Astrocyte (in vitro differentiated cells and primary cell): Measurements from ENCODE around the gene TAF1B. TPM values are rescaled to one million over a fixed set of nuclear protein-coding genes. Genes with fewer than 3 reads are reported as not detected.

Source experiments
- DNase-seq: peaks from one replicate; pipeline ENCODE4 v3.0.0-alpha.2; 2010; ENCODE audit warnings: low read depth
- FAIRE-seq: peaks from 2 replicates; lab custom pipeline; 2011; peaks lifted over from hg19 to GRCh38; lab: Jason Lieb, UNC
- H2AFZ ChIP-seq: 2 replicates; pipeline ENCODE4 v1.6.0; 2012; ENCODE audit warnings: low read depth, low read length, inconsistent platforms
- H3K27ac ChIP-seq: 2 replicates; pipeline ENCODE4 v1.5.1; 2011; ENCODE audit warnings: low read depth, low read length, inconsistent platforms
- H3K27me3 ChIP-seq: 2 replicates; pipeline ENCODE4 v1.6.0; 2011; ENCODE audit warnings: low read length, inconsistent platforms; ENCODE audit not compliant: insufficient read depth
- H3K36me3 ChIP-seq: 2 replicates; pipeline ENCODE4 v1.5.1; 2011; ENCODE audit warnings: low read length, inconsistent platforms; ENCODE audit not compliant: insufficient read depth
- H3K4me1 ChIP-seq: 2 replicates; pipeline ENCODE4 v1.5.1; 2011; ENCODE audit warnings: low read length, inconsistent platforms; ENCODE audit not compliant: insufficient read depth
- H3K4me2 ChIP-seq: 2 replicates; pipeline ENCODE4 v1.6.0; 2012; ENCODE audit warnings: low read length, inconsistent platforms
- H3K4me3 ChIP-seq: 2 replicates; pipeline ENCODE4 v1.5.1; 2011; ENCODE audit warnings: low read depth, mild to moderate bottlenecking, low read length, inconsistent platforms; ENCODE audit not compliant: insufficient read depth
- H3K79me2 ChIP-seq: 2 replicates; pipeline ENCODE4 v1.6.0; 2012; ENCODE audit warnings: mild to moderate bottlenecking, low read length, inconsistent platforms; ENCODE audit not compliant: insufficient read depth
- H3K9ac ChIP-seq: 2 replicates; pipeline ENCODE4 v1.6.0; 2012; ENCODE audit warnings: mild to moderate bottlenecking, low read length, inconsistent platforms
- H3K9me3 ChIP-seq: 2 replicates; pipeline ENCODE4 v1.5.1; 2012; ENCODE audit warnings: low read depth, mild to moderate bottlenecking, low read length, inconsistent platforms; ENCODE audit not compliant: insufficient read depth
- H4K20me1 ChIP-seq: 2 replicates; pipeline ENCODE4 v1.6.0; 2012; ENCODE audit warnings: low read length, inconsistent platforms; ENCODE audit not compliant: insufficient read depth
- H3K27ac Mint-ChIP-seq: one replicate; pipeline ENCODE4 v1.8.0; 2021; ENCODE audit warnings: mild to moderate bottlenecking, mixed read lengths; ENCODE audit not compliant: unreplicated experiment
- H3K27me3 Mint-ChIP-seq: one replicate; pipeline ENCODE4 v1.8.0; 2021; ENCODE audit warnings: low read depth, mixed read lengths; ENCODE audit not compliant: unreplicated experiment
- H3K36me3 Mint-ChIP-seq: one replicate; pipeline ENCODE4 v1.8.0; 2021; ENCODE audit warnings: low read depth, mixed read lengths; ENCODE audit not compliant: unreplicated experiment
- H3K4me1 Mint-ChIP-seq: one replicate; pipeline ENCODE4 v1.8.0; 2021; ENCODE audit warnings: low read depth, mixed read lengths; ENCODE audit not compliant: unreplicated experiment
- H3K4me3 Mint-ChIP-seq: one replicate; pipeline ENCODE4 v1.8.0; 2021; ENCODE audit warnings: mild to moderate bottlenecking, moderate library complexity, mixed read lengths; ENCODE audit not compliant: unreplicated experiment
- H3K9me3 Mint-ChIP-seq: one replicate; pipeline ENCODE4 v1.8.0; 2021; ENCODE audit warnings: mild to moderate bottlenecking, mixed read lengths; ENCODE audit not compliant: unreplicated experiment
- EZH2 ChIP-seq: IDR thresholded peaks from 2 replicates; pipeline ENCODE4 v1.6.1; 2012; ENCODE audit warnings: mild to moderate bottlenecking, low read length, inconsistent platforms; ENCODE audit not compliant: insufficient read depth
- total RNA-seq: library from RNA; stranded (reverse); gene quantifications from 2 replicates; pipeline ENCODE4 v1.2.1, GENCODE V29; 2021
- TF ChIP-seq, protein P1 (sequence below): IDR thresholded peaks from 2 replicates; pipeline ENCODE4 v1.5.1; 2011; ENCODE audit warnings: low read depth, mild to moderate bottlenecking, inconsistent platforms, low read length, moderate library complexity; ENCODE audit not compliant: insufficient read depth

Gene TAF1B
- total RNA-seq, 1 donor from 2014 or later = 14.5 TPM

DNA sequence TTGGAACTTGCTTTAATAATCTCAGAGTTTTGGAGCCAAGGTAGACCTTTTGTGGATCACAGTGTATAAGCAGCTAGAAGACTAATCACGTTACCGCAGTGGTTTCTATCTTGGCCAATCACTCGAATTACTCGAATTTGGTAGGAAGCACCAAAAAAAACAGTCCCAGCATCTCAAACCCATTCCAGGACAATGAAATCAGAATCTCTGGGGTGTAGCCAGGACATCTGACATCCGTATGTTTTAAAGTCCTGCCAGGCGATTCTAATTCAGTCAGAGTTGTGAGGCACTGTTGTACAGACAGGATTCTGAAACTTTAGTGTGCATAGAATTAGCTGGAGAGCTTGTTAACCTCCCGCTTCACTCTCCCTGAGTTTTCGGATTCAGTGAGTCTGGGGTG, 139.0 kb downstream of the TAF1B start:
- H3K36me3 Mint-ChIP-seq = peaks cover 3% of the 10 kb centered on the region
- Histone ChIP-seq H3K27ac (no peak overlapping the region), H3K4me3 (no peak overlapping the region), H3K4me2 (peak overlapping the region; percentile 19), H3K27me3 (no peaks in the 10 kb centered on the region), H3K9me3 (no peaks in the 10 kb centered on the region), H3K4me1 (peaks cover 31% of the 10 kb centered on the region), H2AFZ (no peak overlapping the region), H4K20me1 (no peaks in the 10 kb centered on the region), H3K36me3 (no peaks in the 10 kb centered on the region), H3K79me2 (no peaks in the 10 kb centered on the region), H3K9ac (no peak overlapping the region)
- peaks cover 20% of the 10 kb centered on the region for H3K4me1 Mint-ChIP-seq
- no peak overlapping the region for H3K4me3 Mint-ChIP-seq
- DNase-seq = peak; percentile 96
- TF ChIP-seq, protein P1, sequence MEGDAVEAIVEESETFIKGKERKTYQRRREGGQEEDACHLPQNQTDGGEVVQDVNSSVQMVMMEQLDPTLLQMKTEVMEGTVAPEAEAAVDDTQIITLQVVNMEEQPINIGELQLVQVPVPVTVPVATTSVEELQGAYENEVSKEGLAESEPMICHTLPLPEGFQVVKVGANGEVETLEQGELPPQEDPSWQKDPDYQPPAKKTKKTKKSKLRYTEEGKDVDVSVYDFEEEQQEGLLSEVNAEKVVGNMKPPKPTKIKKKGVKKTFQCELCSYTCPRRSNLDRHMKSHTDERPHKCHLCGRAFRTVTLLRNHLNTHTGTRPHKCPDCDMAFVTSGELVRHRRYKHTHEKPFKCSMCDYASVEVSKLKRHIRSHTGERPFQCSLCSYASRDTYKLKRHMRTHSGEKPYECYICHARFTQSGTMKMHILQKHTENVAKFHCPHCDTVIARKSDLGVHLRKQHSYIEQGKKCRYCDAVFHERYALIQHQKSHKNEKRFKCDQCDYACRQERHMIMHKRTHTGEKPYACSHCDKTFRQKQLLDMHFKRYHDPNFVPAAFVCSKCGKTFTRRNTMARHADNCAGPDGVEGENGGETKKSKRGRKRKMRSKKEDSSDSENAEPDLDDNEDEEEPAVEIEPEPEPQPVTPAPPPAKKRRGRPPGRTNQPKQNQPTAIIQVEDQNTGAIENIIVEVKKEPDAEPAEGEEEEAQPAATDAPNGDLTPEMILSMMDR = no peak
- TF ChIP-seq EZH2 = no peak
- FAIRE-seq = no peak
- H3K27ac Mint-ChIP-seq = no peak overlapping the region
- H3K27me3 Mint-ChIP-seq = no peaks in the 10 kb centered on the region
- no peaks in the 10 kb centered on the region for H3K9me3 Mint-ChIP-seq

- DNase-seq = no peak
Measured at GRCh38 chr2:9982891-9983290, 139.6 kb downstream of the TAF1B start.

More at GRCh38 chr2:9982891-9983290, 139.6 kb downstream of the TAF1B start:
- Histone ChIP-seq H3K27me3 (no peaks in the 10 kb centered on the region), H3K4me2 (no peak overlapping the region), H3K27ac (no peak overlapping the region), H3K9ac (no peak overlapping the region), H3K36me3 (no peaks in the 10 kb centered on the region), H3K4me1 (peaks cover 31% of the 10 kb centered on the region), H3K9me3 (no peaks in the 10 kb centered on the region), H2AFZ (no peak overlapping the region), H3K4me3 (no peak overlapping the region), H3K79me2 (no peaks in the 10 kb centered on the region), H4K20me1 (no peaks in the 10 kb centered on the region)
- H3K4me1 Mint-ChIP-seq = peaks cover 20% of the 10 kb centered on the region
- H3K27me3 Mint-ChIP-seq = no peaks in the 10 kb centered on the region
- H3K27ac Mint-ChIP-seq = no peak overlapping the region
- H3K4me3 Mint-ChIP-seq = no peak overlapping the region
- peaks cover 3% of the 10 kb centered on the region for H3K36me3 Mint-ChIP-seq
- no peak for FAIRE-seq
- no peaks in the 10 kb centered on the region for H3K9me3 Mint-ChIP-seq
- TF ChIP-seq EZH2 = no peak
- TF ChIP-seq, protein P1 = no peak
